ENCODE results near the gene MANEAL. TPM values are rescaled to one million over a fixed set of nuclear protein-coding genes. Genes with fewer than 3 reads are reported as not detected.

MANEAL gene
- total RNA-seq, 1 experiment from 2014 or later, result 0.95 TPM

DNA sequence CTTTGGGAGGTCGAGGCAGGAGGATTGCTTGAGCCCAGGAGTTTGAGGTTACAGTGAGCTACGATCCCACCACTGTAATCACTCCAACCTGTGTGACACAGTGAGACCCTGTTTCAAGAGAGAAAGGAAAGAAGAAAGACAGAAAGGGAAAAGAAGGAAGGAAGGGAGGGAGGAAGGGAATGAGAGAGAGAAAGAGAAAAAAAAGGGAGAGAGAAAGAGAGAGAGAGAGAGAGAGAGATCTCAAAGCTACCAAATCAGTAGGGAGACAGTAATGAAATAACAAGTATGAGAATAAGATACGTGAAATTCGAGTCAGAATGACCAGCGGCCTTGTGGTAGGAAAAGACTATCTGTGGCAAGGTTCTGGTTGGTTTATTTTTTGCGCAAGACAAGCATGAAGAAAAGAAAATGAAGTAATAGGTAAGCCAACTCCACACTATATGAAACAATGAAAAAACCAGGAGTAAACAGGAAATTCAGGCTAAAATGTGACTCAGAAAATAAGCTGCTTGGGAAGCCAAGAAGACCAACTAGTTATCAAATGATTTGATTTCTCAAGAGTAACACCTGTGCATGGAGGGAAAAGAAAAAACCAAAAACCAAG lies 56.8 kb downstream of the MANEAL start:
- no peaks in the 10 kb centered on the region for H3K4me1 ChIP-seq (replicated peaks)
- no peak for DNase-seq (ENCODE audit: low read depth in 1 of 2, low spot score in 2 of 2)
- H3K9me3 ChIP-seq (replicated peaks), result 0 out of 2 replicates have a peak, but pooled peaks cover 2% of the 10 kb centered on the region
- no peaks in the 10 kb centered on the region for H3K27me3 ChIP-seq (replicated peaks)
- no peak overlapping the region for H3K27ac ChIP-seq
- no peak overlapping the region for H3K4me3 ChIP-seq
- peaks cover 75% of the 10 kb centered on the region for H3K36me3 ChIP-seq

Other genes starting within 250 kb of the MANEAL start
- gene SNIP1, start 239.6 kb upstream of the MANEAL start, total RNA-seq (2014; rRNA removed; shearing (Covaris generic)), result 13.2 and 40.3 TPM in 2 replicates
- 0.28 and 1.0 TPM in 2 replicates for gene DNALI1, start 236.9 kb upstream of the MANEAL start, total RNA-seq (2014; rRNA removed; shearing (Covaris generic))
- gene GNL2, start 197.9 kb upstream of the MANEAL start, total RNA-seq (2014; rRNA removed; shearing (Covaris generic)), result 69.5 and 71.1 TPM in 2 replicates
- not detected in 2 replicates for gene RSPO1, start 159.0 kb upstream of the MANEAL start, total RNA-seq (2014; rRNA removed; shearing (Covaris generic))
- 10.3 and 28.8 TPM in 2 replicates for gene CDCA8, start 101.3 kb upstream of the MANEAL start, total RNA-seq (2014; rRNA removed; shearing (Covaris generic))
- gene EPHA10, start 28.7 kb upstream of the MANEAL start, total RNA-seq (2014; rRNA removed; shearing (Covaris generic)), result not detected in 2 replicates
- gene C1orf122, start 13.9 kb downstream of the MANEAL start, total RNA-seq (2014; rRNA removed; shearing (Covaris generic)), result 66.0 and 89.3 TPM in 2 replicates
- 32.0 and 59.7 TPM in 2 replicates for gene YRDC, start 14.4 kb downstream of the MANEAL start, total RNA-seq (2014; rRNA removed; shearing (Covaris generic))
- gene MTF1, start 65.7 kb downstream of the MANEAL start, total RNA-seq (2014; rRNA removed; shearing (Covaris generic)), result 1.7 and 2.6 TPM in 2 replicates
- 10.9 and 18.7 TPM in 2 replicates for gene INPP5B, start 153.2 kb downstream of the MANEAL start, total RNA-seq (2014; rRNA removed; shearing (Covaris generic))
- gene SF3A3, start 196.2 kb downstream of the MANEAL start, total RNA-seq (2014; rRNA removed; shearing (Covaris generic)), result 160 and 229 TPM in 2 replicates
- gene FHL3, start 211.7 kb downstream of the MANEAL start, total RNA-seq (2014; rRNA removed; shearing (Covaris generic)), result 26.3 and 42.0 TPM in 2 replicates
- gene UTP11, start 218.9 kb downstream of the MANEAL start, total RNA-seq (2014; rRNA removed; shearing (Covaris generic)), result 84.6 and 124 TPM in 2 replicates